ENCODE measurements around the gene CNR2.
"Not testable (repeated sequence)": the region's sequence is repeated elsewhere in the genome, so short reads cannot be mapped to it uniquely, and the experiment has no call there.

The CNR2 gene

GRCh38 chr1:23916209-23917131, 3.3 kb upstream of the CNR2 start:
- no peak for DNase-seq

GRCh38 chr1:23915466-23915865, 2.3 kb upstream of the CNR2 start:
- no peak for DNase-seq

- no peak for DNase-seq
Observed at GRCh38 chr1:23914921-23915320, 1.8 kb upstream of the CNR2 start.

GRCh38 chr1:23911921-23912320, 1.2 kb downstream of the CNR2 start:
- no peak for DNase-seq

GRCh38 chr1:23910553-23911246, 2.5 kb downstream of the CNR2 start:
- DNase-seq: no peak

GRCh38 chr1:23910144-23910543, 3.0 kb downstream of the CNR2 start:
- no peak for DNase-seq

GRCh38 chr1:23909412-23909811, 3.8 kb downstream of the CNR2 start:
- DNase-seq: no peak

GRCh38 chr1:23908453-23909341, 4.5 kb downstream of the CNR2 start:
- DNase-seq: no peak

- no peak for DNase-seq
Observed at GRCh38 chr1:23906731-23907130, 6.4 kb downstream of the CNR2 start.

- no peak for DNase-seq
Observed at GRCh38 chr1:23905461-23906025, 7.6 kb downstream of the CNR2 start.

- DNase-seq: no peak
Observed at GRCh38 chr1:23904748-23905357, 8.3 kb downstream of the CNR2 start.

- no peak for DNase-seq
Observed at GRCh38 chr1:23903754-23904153, 9.4 kb downstream of the CNR2 start.

GRCh38 chr1:23902321-23903278, 10.6 kb downstream of the CNR2 start:
- DNase-seq: no peak

GRCh38 chr1:23900017-23900416, 13.1 kb downstream of the CNR2 start:
- DNase-seq: not testable (repeated sequence)

GRCh38 chr1:23899070-23899469, 14.1 kb downstream of the CNR2 start:
- DNase-seq: no peak

- no peak for DNase-seq
Observed at GRCh38 chr1:23897083-23897482, 16.1 kb downstream of the CNR2 start.

GRCh38 chr1:23896491-23896890, 16.7 kb downstream of the CNR2 start:
- no peak for DNase-seq

GRCh38 chr1:23895993-23896392, 17.2 kb downstream of the CNR2 start:
- no peak for DNase-seq

GRCh38 chr1:23895082-23895481, 18.1 kb downstream of the CNR2 start:
- no peak for DNase-seq

GRCh38 chr1:23889074-23889473, 24.1 kb downstream of the CNR2 start:
- DNase-seq: no peak

GRCh38 chr1:23885222-23885621, 27.9 kb downstream of the CNR2 start:
- no peak for DNase-seq

Measured in activated effector memory CD4-positive, alpha-beta T cell treated with Interleukin-2 at 50 U/mL for 16 hours (primary cell).